ENCODE data around the gene NTN3.
"Not testable (repeated sequence)": the region's sequence is repeated elsewhere in the genome, so short reads cannot be mapped to it uniquely, and the experiment has no call there.

The NTN3 gene

GRCh38 chr16:2471016-2471652 lies at the start of gene NTN3:
Gene NTN3, plus strand, starts transcription at chr16:2471297. Its CDS starts 405 bp downstream, at chr16:2471702.
- no peak for DNase-seq (ENCODE audit: low spot score)

GRCh38 chr16:2422123-2422867 lies 48.8 kb upstream of the NTN3 start:
- no peak for DNase-seq (ENCODE audit: low spot score)

DNA sequence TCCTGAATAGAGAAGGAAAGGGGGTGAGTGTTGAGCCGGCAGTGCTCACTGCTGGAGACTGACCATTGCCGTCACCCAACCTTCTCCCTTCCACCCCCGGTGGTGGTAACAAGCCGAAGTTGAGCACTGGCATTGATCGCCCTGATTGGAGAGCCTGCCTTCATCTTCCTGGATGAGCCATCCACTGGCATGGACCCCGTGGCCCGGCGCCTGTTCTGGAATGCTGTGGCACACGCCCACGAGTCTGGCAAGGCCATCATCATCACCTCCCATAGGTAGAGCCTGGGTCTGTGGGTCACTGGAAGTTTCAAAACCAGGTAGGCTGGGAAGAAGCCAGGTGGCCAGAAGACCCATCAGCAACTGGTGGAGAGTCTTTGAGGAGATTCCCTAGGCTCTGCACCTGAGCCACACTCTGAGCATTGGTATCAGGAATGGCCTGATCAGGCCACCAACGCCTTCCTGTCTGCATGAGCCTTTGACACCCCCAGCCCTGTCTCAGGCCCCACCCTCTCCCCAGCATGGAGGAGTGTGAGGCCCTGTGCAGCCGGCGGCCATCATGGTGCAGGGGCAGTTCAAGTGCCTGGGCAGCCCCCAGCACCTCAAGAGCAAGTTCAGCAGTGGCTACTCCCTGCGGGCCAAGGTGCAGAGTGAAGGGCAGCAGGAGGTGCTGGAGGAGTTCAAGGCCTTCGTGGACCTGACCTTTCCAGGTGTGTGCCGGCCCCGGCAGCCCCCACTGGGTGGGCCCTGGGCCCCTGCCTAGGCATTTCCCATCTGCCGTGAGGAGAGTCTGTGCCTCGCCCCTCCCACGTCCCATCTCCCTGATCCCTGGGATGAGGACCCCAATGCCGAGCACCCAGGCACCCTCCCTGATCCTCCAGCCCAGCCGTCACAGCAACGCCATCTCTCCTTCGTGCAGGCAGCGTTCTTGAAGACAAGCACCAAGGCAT lies 46.8 kb upstream of the NTN3 start:
- DNase-seq (ENCODE audit: low spot score) = no peak

DNA sequence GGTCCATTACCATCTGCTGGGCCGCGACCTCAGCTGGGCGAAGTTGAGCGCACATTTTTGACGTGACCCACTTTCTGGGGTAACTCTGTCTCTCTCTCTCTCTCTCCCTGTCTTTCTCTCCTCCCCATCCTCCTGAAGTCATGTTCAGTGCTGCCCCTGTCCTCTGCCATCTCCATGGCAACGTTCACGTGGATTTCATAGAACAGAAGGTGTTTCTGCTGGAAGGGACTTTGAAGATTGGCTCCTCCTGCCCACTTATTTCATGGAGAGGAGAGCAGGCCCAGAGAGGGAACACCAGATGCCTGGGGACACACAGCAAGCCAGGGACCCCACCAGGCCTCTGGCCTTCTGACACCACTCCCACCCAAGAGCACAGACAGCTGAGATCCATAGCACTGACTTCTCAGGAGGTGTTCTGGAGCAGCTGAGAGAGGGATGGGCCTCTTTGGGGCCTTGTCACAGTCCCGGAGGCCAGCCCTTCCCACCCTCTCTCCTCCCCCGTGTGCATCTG lies 46.0 kb upstream of the NTN3 start:
- DNase-seq (ENCODE audit: low spot score) = no peak

DNA sequence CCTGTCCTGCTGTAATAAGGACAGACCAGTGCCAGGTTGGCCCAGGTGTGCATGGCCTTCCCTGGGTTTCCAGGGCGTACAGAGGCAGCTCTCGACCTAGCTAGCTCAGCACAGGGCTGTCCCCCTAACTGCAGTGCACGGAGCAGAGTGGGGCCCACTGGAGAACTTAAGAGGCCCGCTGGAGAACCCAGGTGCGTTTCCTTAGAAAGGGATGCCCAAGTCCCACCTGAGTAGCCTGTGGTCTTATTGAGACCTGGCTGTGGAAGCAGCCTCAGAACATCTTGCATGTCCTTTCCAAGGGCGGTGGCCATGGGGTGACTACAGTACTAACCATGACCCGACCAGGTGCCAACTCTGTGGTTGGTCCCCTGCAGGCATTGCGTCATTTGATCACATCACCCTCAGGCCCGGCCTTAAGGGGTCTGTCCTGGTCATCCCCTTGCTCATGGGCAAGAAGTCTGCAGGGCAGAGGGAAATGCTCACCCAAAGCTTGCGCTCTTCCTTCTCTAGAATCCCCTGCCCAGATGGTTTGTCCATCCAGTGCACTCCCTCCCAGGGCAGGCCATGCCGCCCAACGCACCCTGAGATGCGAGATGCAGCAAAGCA lies 45.2 kb upstream of the NTN3 start:
- DNase-seq (ENCODE audit: low spot score) = no peak

DNA sequence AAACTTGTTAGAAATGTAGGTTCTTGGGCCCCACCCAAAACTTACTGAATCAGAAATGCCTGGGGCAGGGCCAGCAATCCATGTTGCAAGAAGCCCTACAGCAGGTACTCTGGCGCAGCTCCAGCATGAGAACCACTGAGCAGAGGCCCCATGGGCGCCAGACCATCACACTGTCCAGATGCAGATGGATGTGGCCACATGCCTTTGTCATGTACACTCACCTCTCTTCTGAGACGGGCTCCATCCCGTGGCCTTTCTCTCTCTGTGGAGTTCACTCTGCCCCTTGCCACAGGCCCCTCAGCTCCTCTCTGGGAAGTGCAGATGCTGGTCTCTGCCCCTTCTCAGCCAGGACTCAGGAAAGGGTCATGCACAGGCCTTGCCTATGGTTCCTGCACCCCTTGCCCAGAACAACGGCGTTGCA lies 44.1 kb upstream of the NTN3 start:
- no peak for DNase-seq (ENCODE audit: low spot score)

GRCh38 chr16:2427526-2427925 lies 43.6 kb upstream of the NTN3 start:
- no peak for DNase-seq (ENCODE audit: low spot score)

- no peak for DNase-seq (ENCODE audit: low spot score)
These were observed 42.9 kb upstream of the NTN3 start for GRCh38 chr16:2428051-2428783.

- no peak for DNase-seq (ENCODE audit: low spot score)
These were observed 42.4 kb upstream of the NTN3 start for GRCh38 chr16:2428784-2429033.

DNA sequence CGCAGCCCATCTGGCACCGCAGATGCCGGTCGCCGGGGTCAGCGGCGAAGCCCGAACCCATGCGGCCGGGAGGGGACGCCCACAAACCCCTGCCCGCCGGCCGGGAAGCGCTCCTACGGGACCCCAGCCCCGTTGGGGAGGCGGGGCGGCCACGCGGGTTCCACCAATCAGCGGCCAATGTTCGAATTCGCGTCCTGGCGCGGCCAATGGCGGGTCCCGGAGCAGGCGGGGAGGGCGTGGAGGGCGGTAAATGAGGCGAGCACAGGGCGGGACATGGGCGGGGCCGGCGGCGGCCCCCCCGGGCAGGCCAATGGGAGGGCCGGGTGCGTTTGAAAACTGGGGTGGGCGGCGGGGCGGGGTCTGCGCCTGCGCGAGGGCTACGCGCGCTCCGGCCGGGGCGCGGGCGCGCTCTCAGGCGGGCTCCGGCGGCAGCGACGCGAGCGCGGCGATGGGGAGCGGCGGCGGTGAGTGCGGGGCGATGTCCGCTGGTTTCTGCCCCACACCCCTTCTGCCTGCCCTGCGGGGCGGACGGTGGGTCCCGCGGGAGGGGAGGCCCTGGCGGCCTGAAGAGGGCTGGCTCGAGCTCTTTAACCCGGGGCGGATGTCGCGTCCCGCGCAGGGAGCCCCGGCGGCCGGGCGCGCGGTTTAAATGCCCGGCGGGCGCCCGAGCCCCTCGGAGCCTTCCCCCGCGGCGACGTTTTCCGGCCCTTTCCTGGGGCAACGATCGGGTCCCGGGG lies 41.9 kb upstream of the NTN3 start, which contains the start of gene CCNF:
Gene CCNF (plus strand): TSS at position 414 of the 737 bp plus-strand sequence. CDS start 35 bp downstream, at position 449.
- peak; percentile 90 for DNase-seq (ENCODE audit: low spot score)

GRCh38 chr16:2429771-2430663 lies 41.1 kb upstream of the NTN3 start:
- peak; percentile 20 for DNase-seq (ENCODE audit: low spot score)

DNA sequence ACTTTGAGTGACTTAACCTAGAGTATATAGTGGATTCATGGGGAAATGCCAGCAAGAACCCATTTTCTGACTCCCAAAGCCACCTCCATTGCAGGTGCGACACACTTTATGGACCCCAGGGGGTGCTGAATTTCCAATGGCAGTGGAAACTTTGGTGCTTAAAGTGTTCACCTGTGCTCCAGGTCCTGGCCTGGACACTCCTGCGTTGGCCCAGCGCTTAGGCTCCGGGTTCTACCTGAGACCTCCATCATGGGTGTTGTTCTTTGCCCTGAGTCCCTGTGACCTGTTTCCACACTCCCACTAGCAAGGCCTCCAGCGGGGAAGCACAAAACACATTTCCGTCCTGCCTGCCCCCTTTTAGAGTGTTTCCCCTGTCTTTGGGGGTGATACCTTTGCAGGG lies 38.8 kb upstream of the NTN3 start:
- DNase-seq (ENCODE audit: low spot score) = no peak

GRCh38 chr16:2432801-2433505 lies 38.1 kb upstream of the NTN3 start:
- DNase-seq (ENCODE audit: low spot score) = peak; percentile 52

DNA sequence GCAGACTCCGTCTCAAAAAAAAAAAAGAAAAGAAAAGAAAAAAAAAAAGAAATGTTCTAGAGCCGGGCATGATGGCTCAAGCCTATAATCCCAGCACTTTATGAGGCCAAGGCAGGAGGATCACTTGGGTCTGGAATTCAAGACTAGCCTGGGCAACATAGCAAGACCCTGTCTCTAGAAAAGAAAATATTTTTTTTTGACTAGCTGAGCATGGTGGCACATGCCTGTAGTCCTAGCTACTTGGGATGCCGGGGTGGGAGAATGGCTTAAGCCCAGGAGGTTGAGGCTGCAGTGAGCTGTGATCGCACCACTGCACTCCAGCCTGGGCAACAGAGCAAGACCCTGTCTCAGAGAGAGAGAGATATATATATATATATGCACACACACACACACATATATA lies 35.9 kb upstream of the NTN3 start:
- DNase-seq (ENCODE audit: low spot score) = not testable (repeated sequence)

- DNase-seq (ENCODE audit: low spot score) = no peak
These were observed 35.0 kb upstream of the NTN3 start for GRCh38 chr16:2436110-2436509.

DNA sequence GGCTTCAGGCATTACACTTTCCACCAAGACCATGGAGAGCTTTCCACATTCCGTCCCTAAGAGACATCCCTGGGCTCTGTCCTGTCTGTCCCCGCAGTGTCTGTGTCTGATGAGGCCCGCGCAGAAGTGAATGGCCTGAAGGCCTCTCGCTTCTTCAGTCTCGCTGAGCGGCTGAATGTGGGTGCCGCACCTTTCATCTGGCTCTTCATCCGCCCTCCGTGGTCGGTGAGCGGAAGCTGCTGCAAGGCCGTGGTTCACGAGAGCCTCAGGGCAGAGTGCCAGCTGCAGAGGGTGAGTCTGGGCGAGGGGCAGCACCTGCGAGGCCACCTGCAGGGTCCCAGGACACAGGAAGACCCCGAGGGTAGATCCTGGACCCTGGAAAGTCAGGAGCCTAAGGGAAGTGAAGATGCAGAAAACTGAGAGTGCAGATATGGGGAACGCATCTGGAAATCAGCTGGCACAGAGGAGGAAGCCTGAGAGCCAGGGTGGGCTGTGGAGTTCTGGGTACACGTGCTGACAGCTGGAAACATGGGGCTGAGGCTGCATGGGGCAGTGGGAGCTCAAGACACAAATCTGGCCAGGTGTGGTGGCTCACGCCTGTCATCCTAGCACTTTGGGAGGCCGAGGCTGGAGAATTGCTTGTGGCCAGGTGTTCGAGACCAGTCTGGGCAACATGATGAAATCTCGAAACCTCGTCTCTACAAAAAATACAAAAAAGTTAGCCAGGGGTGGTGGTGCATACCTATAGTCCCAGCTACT lies 33.9 kb upstream of the NTN3 start:
- no peak for DNase-seq (ENCODE audit: low spot score)

- DNase-seq (ENCODE audit: low spot score) = no peak
These were observed 33.0 kb upstream of the NTN3 start for GRCh38 chr16:2438121-2438520.

DNA sequence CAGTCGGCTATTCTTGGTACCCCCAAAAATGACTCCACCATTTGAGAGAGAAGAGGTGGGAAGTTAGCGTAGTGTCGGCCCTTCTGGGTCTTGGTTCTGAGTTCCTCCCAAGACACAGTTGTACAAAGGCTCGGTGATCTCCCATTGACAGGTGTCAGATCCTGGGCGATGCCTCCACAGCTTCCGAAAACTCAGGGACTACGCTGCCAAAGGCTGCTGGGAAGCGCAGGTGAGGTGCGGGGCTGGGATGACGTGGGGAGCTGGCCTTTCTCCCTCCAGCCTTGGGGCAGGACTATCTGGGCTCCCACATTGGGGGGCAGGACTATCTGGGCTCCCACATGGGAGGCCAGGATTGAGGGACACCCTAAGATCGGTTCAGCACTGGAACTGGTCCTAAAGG lies 31.5 kb upstream of the NTN3 start:
- DNase-seq (ENCODE audit: low spot score) = no peak

Data from kidney capillary endothelial cell (primary cell).